ENCODE data around the gene MYH4. TPM values are rescaled to one million over a fixed set of nuclear protein-coding genes. Genes with fewer than 3 reads are reported as not detected.

The MYH4 gene
- polyA plus RNA-seq, 3 donors = not detected

DNA sequence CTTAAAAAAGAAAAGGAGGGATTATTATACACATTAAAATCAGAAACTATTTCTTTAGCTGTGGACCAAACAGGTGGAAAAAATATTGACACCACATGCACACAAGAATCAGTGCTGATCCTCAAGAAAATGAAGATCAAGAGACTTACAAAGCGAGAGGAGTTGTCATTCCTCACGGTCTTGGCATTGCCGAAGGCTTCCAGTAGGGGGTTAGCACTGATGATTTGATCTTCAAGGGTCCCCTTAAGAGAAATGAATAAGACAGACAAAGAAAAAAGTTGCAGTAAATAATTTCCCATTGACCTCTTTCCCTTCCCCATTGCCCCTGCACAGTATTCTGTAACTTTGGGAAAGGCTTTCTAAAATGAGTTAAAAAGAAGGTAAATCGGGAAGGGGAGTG is 6.0 kb downstream of the MYH4 start:
- Histone ChIP-seq H2AFZ (ENCODE audit: insufficient read depth, low read depth, low read length, poor library complexity, severe bottlenecking) (no peak overlapping the region), H3K9ac (ENCODE audit: insufficient read depth, low read length, poor library complexity, severe bottlenecking) (no peak overlapping the region), H3K36me3 (replicated peaks in 1 of 2; ENCODE audit: control insufficient read depth in 1 of 2, insufficient read depth in 2 of 2, low read length in 2 of 2) (no peaks in the 10 kb centered on the region), H3K27me3 (ENCODE audit: control insufficient read depth in 2 of 2, insufficient read depth in 2 of 2, low read length in 2 of 2) (peaks cover 0 to 2% of the 10 kb centered on the region in 2 donors), H3K4me1 (ENCODE audit: control insufficient read depth in 1 of 2, insufficient read depth in 2 of 2, low read length in 2 of 2) (no peaks in the 10 kb centered on the region), H3K27ac (ENCODE audit: low read depth in 1 of 2, low read length in 2 of 2) (no peak overlapping the region), H3K4me3 (replicated peaks in 1 of 3; ENCODE audit: low read depth in 2 of 3, low read length in 3 of 3) (no peak overlapping the region), H4K20me1 (ENCODE audit: insufficient read depth, low read length) (no peaks in the 10 kb centered on the region), H3K9me3 (replicated peaks in 1 of 2; ENCODE audit: control insufficient read depth in 1 of 2, insufficient read depth in 1 of 2, low read length in 2 of 2) (no peaks in the 10 kb centered on the region), H3K79me2 (ENCODE audit: insufficient read depth, low read length) (no peaks in the 10 kb centered on the region), H3K4me2 (replicated peaks; ENCODE audit: extremely low read depth, low read length, poor library complexity, severe bottlenecking) (no peak overlapping the region)
- TF ChIP-seq, protein P1, sequence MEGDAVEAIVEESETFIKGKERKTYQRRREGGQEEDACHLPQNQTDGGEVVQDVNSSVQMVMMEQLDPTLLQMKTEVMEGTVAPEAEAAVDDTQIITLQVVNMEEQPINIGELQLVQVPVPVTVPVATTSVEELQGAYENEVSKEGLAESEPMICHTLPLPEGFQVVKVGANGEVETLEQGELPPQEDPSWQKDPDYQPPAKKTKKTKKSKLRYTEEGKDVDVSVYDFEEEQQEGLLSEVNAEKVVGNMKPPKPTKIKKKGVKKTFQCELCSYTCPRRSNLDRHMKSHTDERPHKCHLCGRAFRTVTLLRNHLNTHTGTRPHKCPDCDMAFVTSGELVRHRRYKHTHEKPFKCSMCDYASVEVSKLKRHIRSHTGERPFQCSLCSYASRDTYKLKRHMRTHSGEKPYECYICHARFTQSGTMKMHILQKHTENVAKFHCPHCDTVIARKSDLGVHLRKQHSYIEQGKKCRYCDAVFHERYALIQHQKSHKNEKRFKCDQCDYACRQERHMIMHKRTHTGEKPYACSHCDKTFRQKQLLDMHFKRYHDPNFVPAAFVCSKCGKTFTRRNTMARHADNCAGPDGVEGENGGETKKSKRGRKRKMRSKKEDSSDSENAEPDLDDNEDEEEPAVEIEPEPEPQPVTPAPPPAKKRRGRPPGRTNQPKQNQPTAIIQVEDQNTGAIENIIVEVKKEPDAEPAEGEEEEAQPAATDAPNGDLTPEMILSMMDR (IDR thresholded peaks at IDR 0.05) = no peak
- no peak for DNase-seq
- H3K9me3 Mint-ChIP-seq = peaks cover 0 to 3% (median 0%) of the 10 kb centered on the region in 7 donors
- H3K27me3 Mint-ChIP-seq (ENCODE audit: low read depth in 3 of 3) = peaks cover 0 to 5% (median 5%) of the 10 kb centered on the region in 3 donors
- H3K4me3 Mint-ChIP-seq = no peak overlapping the region
- no peaks in the 10 kb centered on the region for H3K36me3 Mint-ChIP-seq
- no CpG with 5 or more reads among the region's 4 CpGs for WGBS (ENCODE audit: insufficient coverage)
- intact Hi-C loops (cut with micrococcal nuclease) = no loop called here
- H3K4me1 Mint-ChIP-seq = no peaks in the 10 kb centered on the region
- no peak overlapping the region for H3K27ac Mint-ChIP-seq

DNA sequence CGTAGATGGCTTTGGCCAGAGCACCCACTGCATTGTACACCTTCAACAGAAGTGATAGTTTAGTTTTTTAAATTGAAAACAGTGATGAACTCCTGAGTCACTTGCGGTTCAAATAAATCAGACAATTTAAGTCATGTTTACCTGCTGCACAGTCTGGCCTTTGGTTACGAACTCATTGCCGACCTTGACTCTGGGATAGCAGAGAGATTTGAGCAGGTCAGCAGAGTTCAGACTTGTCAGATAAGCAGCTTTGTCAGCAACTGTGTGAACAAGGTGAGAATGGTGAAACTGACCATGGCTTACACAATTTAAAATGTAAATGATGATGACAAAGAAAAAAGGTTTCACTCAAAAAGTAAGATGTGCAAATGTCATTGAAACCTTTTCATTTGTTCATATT is 9.3 kb downstream of the MYH4 start:
- intact Hi-C loops (cut with micrococcal nuclease) = no loop called here
- no peak overlapping the region for H3K9ac ChIP-seq (ENCODE audit: insufficient read depth, low read length, poor library complexity, severe bottlenecking)
- no peaks in the 10 kb centered on the region for H3K9me3 ChIP-seq (replicated peaks in 1 of 2; ENCODE audit: control insufficient read depth in 1 of 2, insufficient read depth in 1 of 2, low read length in 2 of 2)
- H3K4me3 Mint-ChIP-seq = no peak overlapping the region
- peaks cover 0 to 10% (median 4%) of the 10 kb centered on the region in 3 donors for H3K27me3 Mint-ChIP-seq (ENCODE audit: low read depth in 3 of 3)
- H3K27ac Mint-ChIP-seq = no peak overlapping the region
- peaks cover 0 to 2% of the 10 kb centered on the region in 2 donors for H3K27me3 ChIP-seq (ENCODE audit: control insufficient read depth in 2 of 2, insufficient read depth in 2 of 2, low read length in 2 of 2)
- TF ChIP-seq, protein P1 (IDR thresholded peaks at IDR 0.05) = no peak
- no peaks in the 10 kb centered on the region for H3K36me3 ChIP-seq (replicated peaks in 1 of 2; ENCODE audit: control insufficient read depth in 1 of 2, insufficient read depth in 2 of 2, low read length in 2 of 2)
- no peak overlapping the region for H3K4me2 ChIP-seq (replicated peaks; ENCODE audit: extremely low read depth, low read length, poor library complexity, severe bottlenecking)
- 89% methylated on average over 3 of the region's 4 CpGs for whole genome bisulfite sequencing (ENCODE audit: insufficient coverage)
- no peaks in the 10 kb centered on the region for H3K79me2 ChIP-seq (ENCODE audit: insufficient read depth, low read length)
- H3K9me3 Mint-ChIP-seq = peaks cover 0 to 3% (median 0%) of the 10 kb centered on the region in 7 donors
- H3K4me3 ChIP-seq (replicated peaks in 1 of 3; ENCODE audit: low read depth in 2 of 3, low read length in 3 of 3) = no peak overlapping the region
- H2AFZ ChIP-seq (ENCODE audit: insufficient read depth, low read depth, low read length, poor library complexity, severe bottlenecking) = no peak overlapping the region
- no peaks in the 10 kb centered on the region for H3K4me1 ChIP-seq (ENCODE audit: control insufficient read depth in 1 of 2, insufficient read depth in 2 of 2, low read length in 2 of 2)
- no peak overlapping the region for H3K27ac ChIP-seq (ENCODE audit: low read depth in 1 of 2, low read length in 2 of 2)
- H4K20me1 ChIP-seq (ENCODE audit: insufficient read depth, low read length) = no peaks in the 10 kb centered on the region
- no peak for DNase-seq
- no peaks in the 10 kb centered on the region for H3K36me3 Mint-ChIP-seq
- H3K4me1 Mint-ChIP-seq = no peaks in the 10 kb centered on the region
